Subcutaneous adipose tissue (tissue), 4 donors: ENCODE data around the gene NDUFS7. TPM values are rescaled to one million over a fixed set of nuclear protein-coding genes. Genes with fewer than 3 reads are reported as not detected.

Source experiments
- total RNA-seq, 4 donors: library from RNA; depleted of rRNA; stranded (reverse); fragments of >200 nt; gene quantifications; one replicate each; pipeline ENCODE4 v1.1.0, GENCODE V29; 2016
- TF ChIP-seq, protein P1 (sequence below): fragments of 450-650 bp; IDR thresholded peaks from one replicate; pipeline ENCODE4 v1.5.1; 2016; ENCODE audit warnings: low read depth, mild to moderate bottlenecking, control low read depth, antibody characterized with exemption, moderate library complexity

NDUFS7 gene
- total RNA-seq, 4 donors from 2014 or later = 38.5 to 105 (median 95.6) TPM

DNA sequence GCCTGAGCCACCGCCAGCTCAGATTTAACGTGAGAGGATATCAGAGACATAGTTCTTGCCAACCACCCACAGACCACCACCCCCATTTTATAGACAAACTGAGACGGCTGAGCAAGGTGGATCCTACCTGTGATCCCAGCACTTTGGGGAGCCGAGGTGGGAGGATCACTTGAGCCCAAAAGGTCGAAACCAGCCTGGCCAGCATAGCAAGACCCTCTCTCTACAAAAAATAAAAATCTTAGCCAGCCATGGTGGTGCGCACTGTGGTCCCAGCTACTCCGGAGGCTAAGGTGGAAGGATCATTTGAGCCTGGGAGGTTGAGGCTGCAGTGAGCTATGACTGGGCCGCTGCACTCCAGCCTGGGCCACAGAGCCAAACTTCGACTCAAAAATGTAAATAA is 30.6 kb upstream of the NDUFS7 start:
- TF ChIP-seq, protein P1, sequence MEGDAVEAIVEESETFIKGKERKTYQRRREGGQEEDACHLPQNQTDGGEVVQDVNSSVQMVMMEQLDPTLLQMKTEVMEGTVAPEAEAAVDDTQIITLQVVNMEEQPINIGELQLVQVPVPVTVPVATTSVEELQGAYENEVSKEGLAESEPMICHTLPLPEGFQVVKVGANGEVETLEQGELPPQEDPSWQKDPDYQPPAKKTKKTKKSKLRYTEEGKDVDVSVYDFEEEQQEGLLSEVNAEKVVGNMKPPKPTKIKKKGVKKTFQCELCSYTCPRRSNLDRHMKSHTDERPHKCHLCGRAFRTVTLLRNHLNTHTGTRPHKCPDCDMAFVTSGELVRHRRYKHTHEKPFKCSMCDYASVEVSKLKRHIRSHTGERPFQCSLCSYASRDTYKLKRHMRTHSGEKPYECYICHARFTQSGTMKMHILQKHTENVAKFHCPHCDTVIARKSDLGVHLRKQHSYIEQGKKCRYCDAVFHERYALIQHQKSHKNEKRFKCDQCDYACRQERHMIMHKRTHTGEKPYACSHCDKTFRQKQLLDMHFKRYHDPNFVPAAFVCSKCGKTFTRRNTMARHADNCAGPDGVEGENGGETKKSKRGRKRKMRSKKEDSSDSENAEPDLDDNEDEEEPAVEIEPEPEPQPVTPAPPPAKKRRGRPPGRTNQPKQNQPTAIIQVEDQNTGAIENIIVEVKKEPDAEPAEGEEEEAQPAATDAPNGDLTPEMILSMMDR = no peak

DNA sequence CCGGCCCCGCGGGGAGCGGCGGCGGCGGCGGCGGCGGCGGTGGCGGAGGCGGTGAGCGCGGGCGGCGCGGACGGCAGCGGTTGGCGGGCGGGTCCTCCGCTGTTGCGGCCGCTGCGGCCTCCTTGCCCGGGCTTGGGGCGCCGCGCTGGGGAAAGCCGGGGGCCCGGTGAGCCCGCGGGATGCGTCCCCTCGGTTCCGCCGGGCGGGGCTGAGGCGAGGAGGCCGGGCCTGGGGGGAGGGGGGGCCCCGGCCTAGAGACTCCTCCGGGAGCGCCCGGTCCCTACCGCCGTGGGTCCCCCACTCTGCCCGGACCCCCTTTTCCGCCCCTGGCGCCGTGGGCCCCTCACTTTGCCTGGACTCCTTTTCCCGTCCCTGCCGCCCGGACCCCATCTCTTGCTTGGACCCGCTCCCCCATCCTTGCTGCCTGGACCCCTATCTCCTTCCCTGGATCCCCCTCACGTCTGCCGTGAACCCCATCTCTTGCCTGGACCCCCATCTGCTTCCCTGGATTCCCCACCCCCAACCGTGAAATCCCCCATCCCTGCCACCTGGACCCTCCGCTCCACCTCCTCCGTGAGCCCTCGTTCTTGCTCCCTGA is 28.6 kb upstream of the NDUFS7 start:
- TF ChIP-seq, protein P1 = no peak

DNA sequence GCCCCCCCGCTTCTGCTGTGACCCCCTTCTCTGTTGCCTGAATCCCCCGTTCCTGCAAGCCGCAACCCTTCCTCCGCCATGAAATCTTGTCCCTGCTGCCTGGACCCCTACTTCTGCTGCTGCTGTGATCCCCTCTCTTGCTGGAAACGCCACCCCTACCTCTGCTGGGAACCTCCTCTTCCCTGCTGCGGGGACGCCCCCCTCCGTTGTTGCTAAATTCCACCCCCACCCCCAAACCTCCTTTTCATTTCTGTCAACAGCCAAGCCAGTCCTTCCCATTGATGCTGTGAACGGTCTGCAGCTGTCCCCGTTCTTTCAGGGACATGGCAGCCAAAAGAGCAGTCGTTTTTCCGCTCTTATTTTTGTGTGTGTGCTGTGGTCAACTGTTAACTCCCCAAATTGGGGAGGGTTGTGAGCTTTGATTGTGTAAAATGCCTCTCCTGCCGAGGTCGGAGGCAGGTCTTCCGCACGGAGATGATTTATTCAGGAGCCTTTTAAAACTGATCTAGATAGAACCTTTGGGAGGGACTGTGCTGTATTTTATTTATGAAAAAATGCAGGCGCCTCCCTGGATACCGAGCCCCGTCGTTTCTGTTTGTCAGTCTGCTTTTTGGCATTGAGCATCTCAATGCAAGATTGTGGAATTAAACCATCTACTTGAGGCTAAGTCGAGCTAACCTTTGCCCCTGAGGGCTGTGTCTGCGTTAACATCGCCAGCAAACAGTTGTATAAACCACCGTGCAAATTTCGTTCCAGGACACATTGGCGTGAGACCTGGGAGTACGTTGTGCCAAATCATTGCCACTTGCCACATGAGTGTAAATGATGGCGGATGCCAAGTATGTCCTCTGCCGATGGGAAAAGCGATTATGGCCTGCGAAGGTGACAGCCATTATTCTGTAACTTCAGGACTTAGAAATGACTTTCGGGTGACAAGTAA is 27.9 kb upstream of the NDUFS7 start:
- TF ChIP-seq, protein P1 = no peak

DNA sequence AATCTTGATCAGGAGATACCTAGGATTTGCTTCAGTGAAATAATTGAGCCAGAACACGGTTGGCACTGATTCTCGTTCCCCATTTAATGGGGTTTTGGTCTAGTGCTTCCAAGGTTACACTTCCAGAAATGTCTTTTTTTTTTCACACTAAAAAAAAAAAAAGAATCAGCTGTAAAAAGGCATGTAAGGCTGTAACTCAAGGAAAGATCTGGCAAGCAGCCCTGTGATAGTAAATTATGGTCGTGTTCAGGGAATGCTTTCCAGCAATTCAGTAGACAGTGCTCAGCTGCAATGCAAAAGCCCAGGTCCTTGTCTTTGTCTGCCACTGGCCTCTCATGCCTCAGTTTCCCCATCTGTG is 27.2 kb upstream of the NDUFS7 start:
- TF ChIP-seq, protein P1 = no peak

DNA sequence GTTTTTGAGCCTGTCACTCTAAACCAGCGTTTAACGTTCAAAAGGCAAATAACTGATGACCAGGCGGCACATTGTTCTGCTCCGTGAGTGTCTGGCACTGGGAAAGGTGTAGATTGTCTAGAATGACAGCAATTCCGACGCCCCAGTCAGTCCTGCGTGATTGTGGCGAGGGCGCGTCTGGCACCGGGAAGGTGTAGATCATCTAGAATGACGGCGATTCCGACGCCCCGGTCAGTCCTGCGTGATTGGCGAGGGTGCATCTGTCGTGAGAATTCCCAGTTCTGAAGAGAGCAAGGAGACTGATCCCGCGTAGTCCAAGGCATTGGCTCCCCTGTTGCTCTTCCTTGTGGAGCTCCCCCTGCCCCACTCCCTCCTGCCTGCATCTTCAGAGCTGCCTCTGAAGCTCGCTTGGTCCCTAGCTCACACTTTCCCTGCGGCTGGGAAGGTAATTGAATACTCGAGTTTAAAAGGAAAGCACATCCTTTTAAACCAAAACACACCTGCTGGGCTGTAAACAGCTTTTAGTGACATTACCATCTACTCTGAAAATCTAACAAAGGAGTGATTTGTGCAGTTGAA is 26.1 kb upstream of the NDUFS7 start:
- TF ChIP-seq, protein P1 = no peak

DNA sequence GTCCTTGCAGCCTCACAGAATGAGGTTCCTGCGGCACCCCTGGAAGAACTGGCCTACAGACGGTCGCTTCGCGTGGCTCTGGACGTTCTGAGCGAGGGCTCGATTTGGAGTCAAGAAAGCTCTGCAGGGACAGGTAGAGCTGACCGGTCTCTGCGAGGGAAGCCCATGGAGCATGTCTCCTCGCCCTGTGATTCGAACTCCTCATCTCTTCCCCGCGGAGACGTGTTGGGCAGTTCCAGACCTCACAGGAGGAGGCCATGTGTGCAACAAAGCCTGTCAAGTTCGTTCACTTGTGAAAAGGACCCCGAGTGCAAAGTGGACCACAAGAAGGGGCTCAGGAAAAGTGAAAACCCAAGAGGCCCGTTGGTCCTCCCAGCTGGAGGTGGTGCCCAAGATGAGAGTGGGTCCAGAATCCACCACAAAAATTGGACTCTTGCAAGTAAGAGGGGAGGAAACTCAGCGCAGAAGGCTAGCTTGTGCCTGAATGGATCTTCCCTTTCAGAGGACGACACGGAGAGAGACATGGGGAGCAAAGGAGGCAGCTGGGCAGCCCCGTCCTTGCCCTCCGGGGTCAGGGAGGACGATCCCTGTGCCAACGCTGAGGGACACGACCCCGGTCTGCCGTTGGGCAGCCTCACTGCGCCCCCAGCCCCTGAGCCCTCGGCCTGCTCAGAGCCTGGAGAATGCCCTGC is 23.4 kb upstream of the NDUFS7 start:
- TF ChIP-seq, protein P1 = no peak
